ENCODE measurements around the gene SLC25A39. TPM values are rescaled to one million over a fixed set of nuclear protein-coding genes. Genes with fewer than 3 reads are reported as not detected.

The SLC25A39 gene
- total and polyA plus RNA-seq, 12 donors = 100.0 to 262 (median 157) TPM

DNA sequence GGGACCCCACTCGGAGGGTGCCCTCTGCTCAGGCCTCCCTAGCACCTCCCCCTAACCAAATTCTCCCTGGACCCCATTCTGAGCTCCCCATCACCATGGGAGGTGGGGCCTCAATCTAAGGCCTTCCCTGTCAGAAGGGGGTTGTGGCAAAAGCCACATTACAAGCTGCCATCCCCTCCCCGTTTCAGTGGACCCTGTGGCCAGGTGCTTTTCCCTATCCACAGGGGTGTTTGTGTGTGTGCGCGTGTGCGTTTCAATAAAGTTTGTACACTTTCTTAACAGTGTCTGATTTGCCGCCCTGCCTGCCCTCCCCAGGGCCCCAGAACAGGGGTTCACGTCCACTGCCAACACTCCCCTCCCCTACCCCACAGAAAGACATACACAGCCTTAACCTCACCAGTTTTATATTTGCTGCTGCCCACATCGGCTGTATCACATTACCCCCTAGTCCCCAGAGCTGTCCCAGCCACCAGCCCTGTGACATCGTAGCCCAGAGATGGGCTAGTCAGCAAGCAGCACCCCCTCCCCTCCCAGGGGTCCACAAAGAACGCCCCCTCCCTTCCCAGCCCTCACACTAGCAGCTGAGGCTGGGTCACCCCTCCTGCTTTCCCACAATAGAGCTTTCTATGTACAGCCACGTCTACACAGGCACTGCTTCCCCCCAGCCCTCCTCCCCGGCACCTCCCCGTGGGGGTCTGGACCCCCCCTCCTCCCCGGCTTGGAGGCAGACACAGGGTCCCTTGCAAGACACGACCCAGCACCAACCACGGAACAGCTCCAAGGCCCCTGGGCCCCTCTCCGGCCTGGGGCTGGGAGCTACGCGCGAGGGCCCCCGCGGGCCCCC, 28.4 kb upstream of the SLC25A39 start:
- H3K27ac ChIP-seq = no peak overlapping the region
- H3K9me3 ChIP-seq (replicated peaks in 1 of 3) = no peaks in the 10 kb centered on the region
- intact Hi-C loops (cut with DNase I) = loop anchor here in 1 of 2 donors (5.0 kb wide), 1 partner anchor 141 kb away; no protein-coding TSS in a partner anchor
- 46 to 76% (median 53%) methylated on average over 10 to 22 of the region's 22 CpGs for WGBS, 4 donors
- no peaks in the 10 kb centered on the region for H3K4me1 ChIP-seq (replicated peaks in 1 of 2)
- H3K4me3 ChIP-seq = peak overlapping the region in 1 of 4 donors; percentile 46
- no peaks in the 10 kb centered on the region for H3K27me3 ChIP-seq
- TF ChIP-seq, protein P1, sequence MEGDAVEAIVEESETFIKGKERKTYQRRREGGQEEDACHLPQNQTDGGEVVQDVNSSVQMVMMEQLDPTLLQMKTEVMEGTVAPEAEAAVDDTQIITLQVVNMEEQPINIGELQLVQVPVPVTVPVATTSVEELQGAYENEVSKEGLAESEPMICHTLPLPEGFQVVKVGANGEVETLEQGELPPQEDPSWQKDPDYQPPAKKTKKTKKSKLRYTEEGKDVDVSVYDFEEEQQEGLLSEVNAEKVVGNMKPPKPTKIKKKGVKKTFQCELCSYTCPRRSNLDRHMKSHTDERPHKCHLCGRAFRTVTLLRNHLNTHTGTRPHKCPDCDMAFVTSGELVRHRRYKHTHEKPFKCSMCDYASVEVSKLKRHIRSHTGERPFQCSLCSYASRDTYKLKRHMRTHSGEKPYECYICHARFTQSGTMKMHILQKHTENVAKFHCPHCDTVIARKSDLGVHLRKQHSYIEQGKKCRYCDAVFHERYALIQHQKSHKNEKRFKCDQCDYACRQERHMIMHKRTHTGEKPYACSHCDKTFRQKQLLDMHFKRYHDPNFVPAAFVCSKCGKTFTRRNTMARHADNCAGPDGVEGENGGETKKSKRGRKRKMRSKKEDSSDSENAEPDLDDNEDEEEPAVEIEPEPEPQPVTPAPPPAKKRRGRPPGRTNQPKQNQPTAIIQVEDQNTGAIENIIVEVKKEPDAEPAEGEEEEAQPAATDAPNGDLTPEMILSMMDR (IDR thresholded peaks at IDR 0.05) = no peak
- TF ChIP-seq POLR2A (IDR thresholded peaks at IDR 0.05) = no peak
- peaks cover 0 to 42% of the 10 kb centered on the region in 2 donors for H3K36me3 ChIP-seq (replicated peaks in 1 of 2)
- no peak for DNase-seq

GRCh38 chr17:44351961-44352827, 27.6 kb upstream of the SLC25A39 start:
- Histone ChIP-seq H3K4me3 (no peak overlapping the region), H3K9me3 (replicated peaks in 1 of 3) (no peaks in the 10 kb centered on the region), H3K27me3 (no peaks in the 10 kb centered on the region), H3K4me1 (replicated peaks in 1 of 2) (no peaks in the 10 kb centered on the region), H3K36me3 (replicated peaks in 1 of 2) (peaks cover 0 to 42% of the 10 kb centered on the region in 2 donors), H3K27ac (no peak overlapping the region)
- WGBS, 4 donors = 86 to 91% (median 88%) methylated on average over 4 to 36 of the region's 36 CpGs; no CpG with 5 or more reads in 1 of the 4 donors
- no peak for DNase-seq
- intact Hi-C loops (cut with DNase I) = loop anchor here in 1 of 2 donors (5.0 kb wide), 1 partner anchor 140 kb away; no protein-coding TSS in a partner anchor
- no peak for TF ChIP-seq POLR2A (IDR thresholded peaks at IDR 0.05)
- TF ChIP-seq, protein P1 (IDR thresholded peaks at IDR 0.05) = no peak

DNA sequence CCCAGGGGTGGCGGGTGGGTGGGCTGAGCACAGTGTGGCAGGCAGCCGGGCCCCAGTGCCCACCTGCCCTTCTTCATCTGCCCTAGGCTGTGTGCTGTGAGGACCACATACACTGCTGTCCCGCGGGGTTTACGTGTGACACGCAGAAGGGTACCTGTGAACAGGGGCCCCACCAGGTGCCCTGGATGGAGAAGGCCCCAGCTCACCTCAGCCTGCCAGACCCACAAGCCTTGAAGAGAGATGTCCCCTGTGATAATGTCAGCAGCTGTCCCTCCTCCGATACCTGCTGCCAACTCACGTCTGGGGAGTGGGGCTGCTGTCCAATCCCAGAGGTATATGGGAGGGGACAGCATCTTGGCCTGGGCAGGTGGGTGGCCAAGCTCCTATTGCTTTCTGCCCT, 26.8 kb upstream of the SLC25A39 start:
- peaks cover 0 to 3% of the 10 kb centered on the region in 2 donors for H3K4me1 ChIP-seq (replicated peaks in 1 of 2)
- H3K4me3 ChIP-seq = no peak overlapping the region
- DNase-seq = no peak
- H3K27ac ChIP-seq = no peak overlapping the region
- H3K27me3 ChIP-seq = no peaks in the 10 kb centered on the region
- intact Hi-C loops (cut with DNase I) = loop anchor here in 1 of 2 donors (5.0 kb wide), 1 partner anchor 139 kb away; no protein-coding TSS in a partner anchor
- 65 to 90% (median 89%) methylated on average over 2 to 8 of the region's 8 CpGs for WGBS, 4 donors
- peaks cover 0 to 42% of the 10 kb centered on the region in 2 donors for H3K36me3 ChIP-seq (replicated peaks in 1 of 2)
- H3K9me3 ChIP-seq (replicated peaks in 1 of 3) = no peaks in the 10 kb centered on the region
- TF ChIP-seq POLR2A (IDR thresholded peaks at IDR 0.05) = no peak
- TF ChIP-seq, protein P1 (IDR thresholded peaks at IDR 0.05) = no peak

Measured in adrenal gland (tissue), 12 donors.